ENCODE data around the gene AGTPBP1.
"Not testable (repeated sequence)": the region's sequence is repeated elsewhere in the genome, so short reads cannot be mapped to it uniquely, and the experiment has no call there.

Gene AGTPBP1, protein sequence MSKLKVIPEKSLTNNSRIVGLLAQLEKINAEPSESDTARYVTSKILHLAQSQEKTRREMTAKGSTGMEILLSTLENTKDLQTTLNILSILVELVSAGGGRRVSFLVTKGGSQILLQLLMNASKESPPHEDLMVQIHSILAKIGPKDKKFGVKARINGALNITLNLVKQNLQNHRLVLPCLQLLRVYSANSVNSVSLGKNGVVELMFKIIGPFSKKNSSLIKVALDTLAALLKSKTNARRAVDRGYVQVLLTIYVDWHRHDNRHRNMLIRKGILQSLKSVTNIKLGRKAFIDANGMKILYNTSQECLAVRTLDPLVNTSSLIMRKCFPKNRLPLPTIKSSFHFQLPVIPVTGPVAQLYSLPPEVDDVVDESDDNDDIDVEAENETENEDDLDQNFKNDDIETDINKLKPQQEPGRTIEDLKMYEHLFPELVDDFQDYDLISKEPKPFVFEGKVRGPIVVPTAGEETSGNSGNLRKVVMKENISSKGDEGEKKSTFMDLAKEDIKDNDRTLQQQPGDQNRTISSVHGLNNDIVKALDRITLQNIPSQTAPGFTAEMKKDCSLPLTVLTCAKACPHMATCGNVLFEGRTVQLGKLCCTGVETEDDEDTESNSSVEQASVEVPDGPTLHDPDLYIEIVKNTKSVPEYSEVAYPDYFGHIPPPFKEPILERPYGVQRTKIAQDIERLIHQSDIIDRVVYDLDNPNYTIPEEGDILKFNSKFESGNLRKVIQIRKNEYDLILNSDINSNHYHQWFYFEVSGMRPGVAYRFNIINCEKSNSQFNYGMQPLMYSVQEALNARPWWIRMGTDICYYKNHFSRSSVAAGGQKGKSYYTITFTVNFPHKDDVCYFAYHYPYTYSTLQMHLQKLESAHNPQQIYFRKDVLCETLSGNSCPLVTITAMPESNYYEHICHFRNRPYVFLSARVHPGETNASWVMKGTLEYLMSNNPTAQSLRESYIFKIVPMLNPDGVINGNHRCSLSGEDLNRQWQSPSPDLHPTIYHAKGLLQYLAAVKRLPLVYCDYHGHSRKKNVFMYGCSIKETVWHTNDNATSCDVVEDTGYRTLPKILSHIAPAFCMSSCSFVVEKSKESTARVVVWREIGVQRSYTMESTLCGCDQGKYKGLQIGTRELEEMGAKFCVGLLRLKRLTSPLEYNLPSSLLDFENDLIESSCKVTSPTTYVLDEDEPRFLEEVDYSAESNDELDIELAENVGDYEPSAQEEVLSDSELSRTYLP

GRCh38 chr9:85741875-85742596 lies at the start of gene AGTPBP1:
Gene AGTPBP1 (minus strand): TSS chr9:85741954. CDS start chr9:85712533, 29,421 bp downstream.
- DNase-seq (ENCODE audit: low spot score), result peak; percentile 89

DNA sequence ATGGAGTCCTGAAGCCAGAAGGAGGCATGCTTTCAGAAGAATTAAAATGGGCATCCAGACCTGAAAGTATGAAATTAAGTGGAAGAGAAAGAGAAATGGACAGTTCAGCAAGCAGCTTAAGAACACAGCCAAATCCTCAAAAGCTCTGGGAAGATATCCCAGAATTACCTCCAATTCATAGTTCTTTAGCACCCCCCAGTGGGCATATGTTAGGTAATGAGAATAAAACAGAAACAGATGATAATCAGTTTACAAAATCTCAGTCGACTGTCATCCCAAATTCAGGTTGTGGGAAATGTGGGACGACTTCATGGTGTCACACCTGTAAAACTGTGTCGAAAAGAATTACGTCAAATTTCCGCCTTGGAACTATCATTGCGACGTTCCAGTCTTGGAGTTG lies 44.4 kb upstream of the AGTPBP1 start:
- DNase-seq (ENCODE audit: low spot score), result not testable (repeated sequence)

GRCh38 chr9:85773844-85774243 lies 32.1 kb upstream of the AGTPBP1 start:
- DNase-seq (ENCODE audit: low spot score), result not testable (repeated sequence)

DNA sequence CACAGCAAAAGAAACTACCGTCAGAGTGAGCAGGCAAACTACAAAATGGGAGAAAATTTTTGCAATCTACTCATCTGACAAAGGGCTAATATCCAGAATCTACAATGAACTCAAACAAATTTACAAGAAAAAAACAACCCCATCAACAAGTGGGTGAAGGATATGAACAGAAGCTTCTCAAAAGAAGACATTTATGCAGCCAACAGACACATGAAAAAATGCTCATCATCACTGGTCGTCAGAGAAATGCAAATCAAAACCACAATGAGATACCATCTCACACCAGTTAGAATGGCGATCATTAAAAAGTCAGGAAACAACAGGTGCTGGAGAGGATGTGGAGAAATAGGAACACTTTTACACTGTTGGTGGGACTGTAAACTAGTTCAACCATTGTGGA lies 20.0 kb upstream of the AGTPBP1 start:
- not testable (repeated sequence) for DNase-seq (ENCODE audit: low spot score)

DNA sequence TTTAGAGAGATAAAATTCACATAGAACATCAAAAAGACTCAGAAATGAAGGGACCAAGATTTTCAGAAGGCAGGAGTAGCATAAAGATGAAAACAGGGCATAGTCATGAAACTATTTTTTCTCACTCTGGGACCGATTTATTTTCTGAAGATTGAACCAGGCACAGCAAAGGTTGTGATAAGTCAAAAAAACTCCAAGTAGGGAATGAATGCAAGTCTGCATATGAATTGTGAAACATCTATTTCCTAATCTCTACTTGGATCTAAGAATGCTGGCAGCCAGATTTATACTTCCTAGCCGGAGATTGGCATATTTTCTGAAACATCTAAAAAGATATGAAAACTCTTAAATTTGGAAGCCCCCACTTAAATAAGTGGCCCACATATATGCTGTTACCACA lies 16.0 kb upstream of the AGTPBP1 start:
- DNase-seq (ENCODE audit: low spot score), result not testable (repeated sequence)

- DNase-seq (ENCODE audit: low spot score), result not testable (repeated sequence)
Observed at GRCh38 chr9:85756216-85756615, 14.5 kb upstream of the AGTPBP1 start.

- DNase-seq (ENCODE audit: low spot score), result no peak
Observed at GRCh38 chr9:85746309-85746708, 4.6 kb upstream of the AGTPBP1 start.

GRCh38 chr9:85745203-85745602 lies 3.4 kb upstream of the AGTPBP1 start:
- DNase-seq (ENCODE audit: low spot score), result no peak

DNA sequence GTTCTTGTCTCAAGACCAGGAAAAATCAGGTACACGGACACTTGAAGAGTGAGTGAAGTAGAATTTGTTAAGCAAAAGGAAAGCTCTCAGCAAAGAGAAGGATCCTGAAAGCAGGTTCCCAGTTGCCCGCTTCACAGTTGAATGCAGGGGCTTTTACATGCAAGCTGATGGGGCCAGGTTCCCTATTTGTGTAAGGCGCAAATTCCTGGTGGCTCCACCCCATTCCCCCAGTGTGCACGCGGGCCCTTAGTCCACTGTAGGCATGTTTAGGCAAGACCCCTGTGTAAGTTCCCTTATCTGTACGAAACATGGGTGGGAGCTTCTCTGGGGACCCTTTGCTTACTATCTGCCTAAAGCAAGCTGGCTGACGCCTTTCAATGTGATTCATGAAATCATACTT lies 2.7 kb upstream of the AGTPBP1 start:
- no peak for DNase-seq (ENCODE audit: low spot score)

DNA sequence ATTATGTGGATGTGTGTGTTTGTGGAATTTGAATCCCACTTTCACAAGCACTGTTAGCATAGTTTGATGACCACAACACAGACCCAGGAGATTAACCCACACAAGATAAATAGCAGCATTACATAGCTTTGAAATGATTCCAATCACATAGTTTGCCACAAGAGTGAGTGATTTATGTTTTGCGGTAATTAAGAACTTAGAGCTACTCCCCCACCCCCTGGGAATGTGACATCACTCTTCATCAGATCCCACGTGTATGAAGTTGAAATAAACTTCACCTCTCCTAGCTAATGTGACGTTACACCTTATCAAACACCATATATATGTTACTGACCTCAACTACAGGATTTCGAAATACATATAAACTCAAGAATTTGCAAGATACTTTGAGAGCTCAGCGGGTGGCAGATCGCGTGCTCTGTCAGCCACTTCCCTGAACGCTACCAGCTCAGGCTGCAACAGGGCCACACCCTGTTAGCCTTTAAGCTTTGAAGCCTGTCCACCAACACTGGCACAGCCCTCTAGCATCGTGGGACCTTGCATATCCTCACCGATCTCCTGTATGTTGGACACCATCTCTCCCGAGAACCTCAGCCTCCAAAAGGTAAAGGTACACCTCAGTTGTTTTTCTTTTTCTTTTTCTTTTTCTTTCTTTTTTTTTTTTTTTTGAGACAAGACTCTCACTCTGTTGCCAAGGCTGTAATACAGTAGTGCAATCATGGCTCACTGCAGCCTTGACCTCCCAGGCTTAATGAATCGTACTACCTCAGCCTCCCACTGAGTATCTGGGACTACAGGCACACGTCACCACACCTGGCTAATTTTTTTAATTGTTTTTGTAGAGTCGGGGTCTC lies 1.7 kb upstream of the AGTPBP1 start:
- DNase-seq (ENCODE audit: low spot score), result peak; percentile 99

DNA sequence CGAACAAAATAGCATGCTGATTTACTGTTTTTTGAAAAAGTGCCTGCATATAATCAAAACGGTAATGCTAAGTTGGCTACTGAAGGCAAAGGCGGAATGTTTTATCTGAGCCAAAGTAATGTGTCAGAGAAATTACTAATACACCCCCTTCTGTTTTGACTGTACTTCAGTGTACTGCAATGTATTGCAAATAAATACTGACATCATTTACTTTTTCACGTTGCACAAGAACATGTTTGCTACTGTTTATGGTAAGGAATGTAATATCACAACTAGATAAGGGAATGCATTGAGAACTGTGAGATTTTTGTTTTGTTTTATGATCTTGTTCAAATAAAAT lies 813 bp upstream of the AGTPBP1 start:
- peak; percentile 65 for DNase-seq (ENCODE audit: low spot score)

- peak; percentile 50 for DNase-seq (ENCODE audit: low spot score)
Observed at GRCh38 chr9:85741095-85741874, 469 bp downstream of the AGTPBP1 start.

DNA sequence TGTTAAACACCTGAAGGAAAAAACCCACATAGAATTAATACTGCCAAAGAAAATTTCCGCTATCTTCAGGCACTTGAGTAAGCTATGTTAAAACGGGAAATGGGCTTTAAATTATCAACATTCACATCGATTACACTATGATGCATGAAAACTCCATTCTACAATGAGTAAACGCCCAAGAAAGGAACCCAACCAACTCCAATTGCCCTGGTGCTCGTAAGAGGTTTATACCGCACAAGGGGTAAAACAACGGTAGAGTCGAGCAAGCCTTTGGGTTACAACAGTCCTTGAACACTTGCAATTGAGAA lies 1.0 kb downstream of the AGTPBP1 start:
- no peak for DNase-seq (ENCODE audit: low spot score)

DNA sequence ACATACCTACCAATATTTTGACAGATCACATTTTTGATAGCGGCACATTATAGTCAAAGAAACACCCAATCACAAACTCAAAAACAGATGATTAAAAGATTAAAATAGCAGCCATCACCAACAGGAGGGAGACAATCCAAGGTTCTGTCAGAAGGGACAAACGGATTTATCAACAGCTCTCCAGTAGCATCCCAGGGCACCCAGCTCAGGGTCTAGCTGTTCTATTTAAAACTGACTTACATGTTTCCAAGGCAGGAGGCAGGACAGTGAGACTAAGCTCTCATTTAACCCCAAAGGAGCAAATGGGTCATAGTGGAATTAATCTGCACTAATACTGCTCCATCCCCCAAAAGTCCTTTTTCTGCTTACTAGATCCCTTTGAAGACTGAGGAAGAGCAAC lies 3.2 kb downstream of the AGTPBP1 start:
- no peak for DNase-seq (ENCODE audit: low spot score)

- no peak for DNase-seq (ENCODE audit: low spot score)
Observed at GRCh38 chr9:85737671-85738070, 4.1 kb downstream of the AGTPBP1 start.

DNA sequence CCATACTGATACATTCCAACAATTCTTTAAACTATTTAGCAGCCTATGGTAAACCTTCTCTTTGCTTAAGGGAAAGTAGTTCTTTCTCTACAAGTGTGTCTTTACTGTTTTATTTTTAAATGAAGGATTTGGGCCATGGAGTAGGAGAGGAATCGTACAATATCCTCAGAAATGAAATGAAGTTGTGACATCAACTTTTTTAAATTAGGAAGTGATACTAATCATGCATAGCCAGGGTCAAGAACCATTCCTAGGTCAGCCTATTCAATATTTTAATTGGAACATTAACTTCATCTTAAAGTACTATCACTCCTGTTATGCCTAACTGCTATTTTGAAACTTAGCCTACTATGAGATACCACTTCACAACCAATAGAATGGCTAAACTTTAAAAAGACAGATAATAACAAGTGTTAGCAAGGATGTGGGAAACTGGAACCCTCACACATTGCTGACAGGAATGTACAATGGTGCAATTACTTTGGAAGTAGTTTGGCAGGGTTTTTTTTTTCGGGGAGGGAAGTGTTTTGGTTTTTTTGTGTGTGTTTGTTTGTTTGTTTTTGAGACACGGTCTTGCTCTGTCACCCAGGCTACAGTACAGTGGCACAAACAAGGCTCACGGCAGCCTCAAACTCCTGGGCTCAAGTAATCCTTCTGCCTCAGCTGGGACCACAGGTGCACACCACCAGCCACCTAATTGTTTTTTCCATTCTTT lies 10.7 kb downstream of the AGTPBP1 start:
- no peak for DNase-seq (ENCODE audit: low spot score)

- no peak for DNase-seq (ENCODE audit: low spot score)
Observed at GRCh38 chr9:85729882-85730281, 11.9 kb downstream of the AGTPBP1 start.

DNA sequence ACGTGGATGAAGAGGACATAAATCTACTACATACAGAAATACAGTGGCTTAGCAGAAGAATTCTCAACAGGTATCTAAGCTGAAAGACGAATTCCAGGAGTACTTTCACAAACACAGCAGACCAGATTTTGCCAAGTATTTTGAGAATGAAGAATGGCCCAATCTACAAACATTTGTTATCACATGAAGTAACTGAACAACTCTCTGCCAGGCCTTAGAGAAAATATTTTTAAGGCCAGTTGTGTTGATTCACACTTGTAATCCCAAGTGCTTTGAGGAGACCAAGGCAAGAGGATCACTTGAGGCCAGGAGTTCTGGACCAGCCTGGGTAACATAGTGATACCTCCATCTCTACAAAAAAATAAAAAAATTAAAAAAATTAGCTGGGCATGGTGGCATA lies 14.3 kb downstream of the AGTPBP1 start:
- DNase-seq (ENCODE audit: low spot score), result no peak

DNA sequence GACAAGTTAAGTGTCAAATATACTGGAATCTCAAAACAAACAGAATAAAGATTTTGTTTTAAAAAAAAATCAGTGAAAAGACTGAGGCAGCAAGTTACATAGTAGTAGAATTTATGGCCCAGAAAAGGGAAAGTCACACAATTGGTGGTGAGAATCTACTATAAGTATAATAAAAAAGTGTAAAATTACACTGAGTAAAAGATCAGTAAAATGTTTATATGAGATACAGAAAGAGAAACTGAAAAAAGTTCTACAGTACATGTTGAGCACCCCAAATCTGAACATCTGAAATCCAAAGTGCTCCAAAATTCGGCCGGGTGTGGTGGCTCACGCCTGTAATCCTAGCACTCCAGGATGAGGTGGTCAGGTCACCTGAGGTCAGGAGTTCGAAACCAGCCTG lies 15.0 kb downstream of the AGTPBP1 start:
- no peak for DNase-seq (ENCODE audit: low spot score)

DNA sequence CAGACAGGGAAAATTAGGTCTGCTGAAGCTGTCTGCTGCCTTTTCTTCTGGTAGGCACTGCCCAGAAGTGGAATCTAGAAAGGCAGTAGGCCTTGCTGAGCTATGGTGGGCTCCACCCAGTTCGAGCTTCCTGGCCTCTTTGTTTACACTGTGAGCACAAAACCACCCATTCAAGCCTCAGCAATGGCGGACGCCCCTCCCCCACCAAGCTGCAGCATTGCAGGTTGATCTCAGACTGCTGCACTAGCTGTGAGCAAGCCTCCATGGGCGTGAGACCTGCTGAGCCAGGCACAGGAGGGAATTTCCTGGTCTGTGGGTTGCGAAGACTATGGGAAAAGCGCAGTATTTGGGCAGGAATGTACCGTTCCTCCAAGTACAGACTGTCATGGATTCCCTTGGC lies 18.5 kb downstream of the AGTPBP1 start:
- peak; percentile 46 for DNase-seq (ENCODE audit: low spot score)
